Epithelial cell of proximal tubule (primary cell): ENCODE measurements around the gene GLI3. TPM values are rescaled to one million over a fixed set of nuclear protein-coding genes. Genes with fewer than 3 reads are reported as not detected.

Experiments used
- DNase-seq: peaks from one replicate; pipeline ENCODE4 v3.0.0-alpha.2; 2011; ENCODE audit warnings: low read depth
- H3K4me3 ChIP-seq: 2 replicates; pipeline ENCODE4 v1.5.1; 2011; ENCODE audit warnings: low read depth, mild to moderate bottlenecking, low read length
- CTCF ChIP-seq: conservative IDR thresholded peaks from 2 replicates; pipeline ENCODE4 v1.5.1; 2012; ENCODE audit warnings: low read depth, mild to moderate bottlenecking, low read length
- total RNA-seq: library from RNA; depleted of rRNA; stranded (reverse); fragments of >200 nt; gene quantifications from 2 replicates; pipeline ENCODE4 v1.2.3, GENCODE V29; 2015

The GLI3 gene
- total RNA-seq, 1 donor from 2014 or later, result 2.6 TPM

DNA sequence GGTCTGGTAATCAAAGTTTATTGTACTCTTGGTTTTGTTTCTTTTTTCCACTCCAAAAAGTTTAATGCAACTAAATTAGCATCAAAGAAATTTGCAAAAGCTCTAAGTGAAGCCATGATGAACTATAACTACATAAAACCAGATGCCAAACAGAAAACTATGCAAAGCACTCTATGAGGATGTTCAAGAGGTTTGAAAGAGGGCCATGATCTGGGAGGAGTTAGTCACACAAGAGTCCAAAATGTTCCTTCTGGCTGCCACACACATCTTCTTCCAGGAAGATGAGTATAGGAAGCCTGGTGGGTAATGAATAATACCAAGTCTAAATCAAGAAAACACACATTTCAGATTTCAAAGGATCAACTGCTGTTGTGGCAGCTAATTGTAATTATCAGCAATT lies 28.4 kb downstream of the GLI3 start:
- H3K4me3 ChIP-seq, result no peak overlapping the region
- no peak for TF ChIP-seq CTCF
- no peak for DNase-seq

- H3K4me3 ChIP-seq, result no peak overlapping the region
- TF ChIP-seq CTCF, result no peak
- DNase-seq, result no peak
Observed at GRCh38 chr7:42207420-42207819, 29.6 kb downstream of the GLI3 start.

- no peak overlapping the region for H3K4me3 ChIP-seq
- no peak for DNase-seq
Observed at GRCh38 chr7:42203336-42203735, 33.7 kb downstream of the GLI3 start.

DNA sequence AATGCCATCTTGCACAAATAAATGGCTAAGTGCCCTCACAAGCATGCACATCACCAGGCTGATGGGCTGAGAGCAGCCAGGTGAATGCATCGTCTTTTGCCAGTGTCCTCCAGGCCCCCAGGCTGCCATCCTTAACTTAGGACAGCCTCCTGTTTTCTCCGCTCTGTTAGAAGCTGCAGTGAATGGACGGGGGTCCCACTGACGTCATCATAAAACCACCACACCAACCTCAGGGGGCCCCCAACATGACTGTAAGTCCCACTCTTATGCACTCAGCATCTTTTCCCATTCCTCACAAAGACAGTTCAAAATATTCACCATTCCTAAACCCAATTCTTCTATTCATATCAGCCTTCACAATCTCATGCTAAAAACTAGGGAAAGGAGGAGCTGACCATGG lies 34.4 kb downstream of the GLI3 start:
- no peak for DNase-seq
- no peak overlapping the region for H3K4me3 ChIP-seq
- TF ChIP-seq CTCF, result no peak

More at GRCh38 chr7:42203336-42203735, 33.7 kb downstream of the GLI3 start:
- TF ChIP-seq CTCF, result no peak

DNA sequence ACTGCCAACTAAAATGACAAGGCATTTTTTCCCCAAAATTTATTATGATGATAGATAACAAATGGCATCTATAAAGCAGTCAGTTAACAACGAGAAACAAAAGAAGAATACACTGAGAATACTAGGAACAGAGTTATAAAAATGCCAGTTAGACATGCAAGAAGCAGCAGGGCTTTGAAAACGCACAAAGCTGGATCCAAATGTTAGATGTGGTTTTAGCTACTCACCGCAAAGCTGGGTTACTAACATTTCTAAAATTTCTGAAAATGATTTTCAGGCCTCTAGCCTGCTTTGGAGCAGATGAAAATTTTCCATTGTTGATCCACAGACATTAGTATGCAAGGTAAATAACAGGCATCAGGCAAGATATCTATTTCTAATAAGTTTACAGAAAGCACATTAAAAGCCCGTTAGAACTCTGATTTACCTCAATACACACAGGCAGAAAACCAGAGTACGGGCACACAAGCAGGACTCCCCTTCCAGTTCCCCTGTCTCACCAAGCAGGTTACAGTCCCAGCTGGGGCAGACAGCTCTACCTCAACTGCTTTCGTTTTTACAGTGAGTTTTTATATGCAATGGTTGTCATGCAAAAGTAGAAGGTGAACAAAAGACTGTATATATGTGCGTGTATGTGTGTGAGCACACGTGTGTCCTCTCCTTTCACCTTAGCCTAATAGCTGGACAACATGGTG lies 37.9 kb downstream of the GLI3 start:
- no peak for DNase-seq
- TF ChIP-seq CTCF, result no peak
- H3K4me3 ChIP-seq, result no peak overlapping the region

GRCh38 chr7:42198296-42198695 lies 38.7 kb downstream of the GLI3 start:
- H3K4me3 ChIP-seq, result no peak overlapping the region
- no peak for TF ChIP-seq CTCF
- no peak for DNase-seq

DNA sequence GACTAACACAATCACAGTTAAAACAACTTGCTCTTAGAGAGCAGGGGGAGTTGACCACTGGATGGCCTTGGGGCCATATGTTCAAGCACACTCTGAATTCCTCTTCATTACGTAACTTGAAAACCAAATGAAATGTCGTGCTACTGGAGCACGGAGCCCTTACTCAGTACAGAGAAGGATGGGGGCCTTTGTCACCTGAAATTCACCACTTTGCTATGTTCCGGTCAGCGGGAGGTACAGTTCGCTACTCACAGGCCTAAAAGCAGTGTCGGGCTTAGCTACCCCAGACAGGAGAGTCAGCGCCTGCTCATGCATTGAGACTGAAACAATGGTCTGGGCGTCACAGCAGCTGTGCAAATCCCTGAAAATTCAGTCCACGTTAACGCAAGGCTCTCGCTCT lies 39.6 kb downstream of the GLI3 start:
- H3K4me3 ChIP-seq, result no peak overlapping the region
- no peak for TF ChIP-seq CTCF
- DNase-seq, result no peak
